Muscle layer of colon (tissue), 2 donors: ENCODE measurements around the gene LMOD2.

ENCODE experiments used
- H3K27ac ChIP-seq: one replicate; pipeline ENCODE4 v1.7.0; 2013; ENCODE audit warnings: low read depth, mild to moderate bottlenecking, low read length, moderate library complexity
- H3K27me3 ChIP-seq, 2 donors: one replicate each; pipeline ENCODE4 v1.7.0; 2013; ENCODE audit warnings: low read length in 2 of 2, mild to moderate bottlenecking in 2 of 2; ENCODE audit not compliant: insufficient read depth in 2 of 2, control insufficient read depth in 1 of 2
- H3K36me3 ChIP-seq: one replicate; pipeline ENCODE4 v1.7.0; 2013; ENCODE audit warnings: mild to moderate bottlenecking, low read length; ENCODE audit not compliant: insufficient read depth
- H3K4me1 ChIP-seq: one replicate; pipeline ENCODE4 v1.7.0; 2013; ENCODE audit warnings: mild to moderate bottlenecking, low read length; ENCODE audit not compliant: insufficient read depth
- H3K4me3 ChIP-seq, 2 donors: one replicate each; pipeline ENCODE4 v1.7.0; 2013; ENCODE audit warnings: low read length in 2 of 2, low read depth in 1 of 2, mild to moderate bottlenecking in 1 of 2, moderate library complexity in 1 of 2
- H3K9ac ChIP-seq: one replicate; pipeline ENCODE4 v1.7.0; 2013; ENCODE audit warnings: low read length
- H3K9me3 ChIP-seq: one replicate; pipeline ENCODE4 v1.7.0; 2013; ENCODE audit warnings: mild to moderate bottlenecking, low read length
- donor health status: abdominal sarcoma.
- donor health status: Adenocarcinoma of cecum.

The LMOD2 gene

GRCh38 chr7:123674399-123675180 is 18.9 kb downstream of the LMOD2 start:
- no peak overlapping the region for H3K27ac ChIP-seq
- H3K9me3 ChIP-seq = no peaks in the 10 kb centered on the region
- H3K9ac ChIP-seq = no peak overlapping the region
- H3K27me3 ChIP-seq = no peaks in the 10 kb centered on the region
- H3K4me3 ChIP-seq = no peak overlapping the region
- H3K36me3 ChIP-seq = peaks cover 6% of the 10 kb centered on the region
- peaks cover 18% of the 10 kb centered on the region for H3K4me1 ChIP-seq

GRCh38 chr7:123675181-123675473 is 19.5 kb downstream of the LMOD2 start:
- Histone ChIP-seq H3K36me3 (peaks cover 6% of the 10 kb centered on the region), H3K27ac (no peak overlapping the region), H3K4me1 (peaks cover 18% of the 10 kb centered on the region), H3K27me3 (no peaks in the 10 kb centered on the region), H3K9me3 (no peaks in the 10 kb centered on the region), H3K9ac (no peak overlapping the region), H3K4me3 (no peak overlapping the region)

- H3K4me1 ChIP-seq = peaks cover 18% of the 10 kb centered on the region
Measured at GRCh38 chr7:123677061-123677715, 21.5 kb downstream of the LMOD2 start.

GRCh38 chr7:123679614-123680013 is 23.9 kb downstream of the LMOD2 start:
- Histone ChIP-seq H3K9ac (no peak overlapping the region), H3K27ac (no peak overlapping the region), H3K27me3 (no peaks in the 10 kb centered on the region), H3K4me3 (no peak overlapping the region), H3K9me3 (no peaks in the 10 kb centered on the region), H3K4me1 (peaks cover 16% of the 10 kb centered on the region), H3K36me3 (peaks cover 14% of the 10 kb centered on the region)

More at GRCh38 chr7:123677061-123677715, 21.5 kb downstream of the LMOD2 start:
- peaks cover 6% of the 10 kb centered on the region for H3K36me3 ChIP-seq
- H3K9ac ChIP-seq = no peak overlapping the region
- H3K9me3 ChIP-seq = no peaks in the 10 kb centered on the region
- H3K27ac ChIP-seq = no peak overlapping the region
- no peaks in the 10 kb centered on the region for H3K27me3 ChIP-seq
- H3K4me3 ChIP-seq = no peak overlapping the region

GRCh38 chr7:123680580-123680979 is 24.9 kb downstream of the LMOD2 start:
- Histone ChIP-seq H3K4me3 (no peak overlapping the region), H3K27me3 (no peaks in the 10 kb centered on the region), H3K9ac (no peak overlapping the region), H3K9me3 (no peaks in the 10 kb centered on the region), H3K4me1 (peaks cover 8% of the 10 kb centered on the region), H3K27ac (no peak overlapping the region), H3K36me3 (peaks cover 14% of the 10 kb centered on the region)

- peaks cover 14% of the 10 kb centered on the region for H3K36me3 ChIP-seq
- H3K9me3 ChIP-seq = no peaks in the 10 kb centered on the region
- H3K4me1 ChIP-seq = peaks cover 3% of the 10 kb centered on the region
- no peak overlapping the region for H3K4me3 ChIP-seq
- no peaks in the 10 kb centered on the region for H3K27me3 ChIP-seq
- no peak overlapping the region for H3K27ac ChIP-seq
- no peak overlapping the region for H3K9ac ChIP-seq
Measured at GRCh38 chr7:123681561-123681960, 25.9 kb downstream of the LMOD2 start.

GRCh38 chr7:123682690-123683089 is 27.0 kb downstream of the LMOD2 start:
- H3K27ac ChIP-seq = no peak overlapping the region
- H3K9ac ChIP-seq = no peak overlapping the region
- H3K27me3 ChIP-seq = no peaks in the 10 kb centered on the region
- H3K4me3 ChIP-seq = no peak overlapping the region
- H3K9me3 ChIP-seq = no peaks in the 10 kb centered on the region
- H3K36me3 ChIP-seq = peaks cover 14% of the 10 kb centered on the region
- no peaks in the 10 kb centered on the region for H3K4me1 ChIP-seq

GRCh38 chr7:123687161-123687560 is 31.5 kb downstream of the LMOD2 start:
- H3K36me3 ChIP-seq = peaks cover 28% of the 10 kb centered on the region

GRCh38 chr7:123687727-123688126 is 32.1 kb downstream of the LMOD2 start:
- Histone ChIP-seq H3K36me3 (peaks cover 34% of the 10 kb centered on the region), H3K9ac (no peak overlapping the region), H3K27ac (no peak overlapping the region), H3K27me3 (no peaks in the 10 kb centered on the region), H3K9me3 (no peaks in the 10 kb centered on the region), H3K4me1 (no peaks in the 10 kb centered on the region), H3K4me3 (no peak overlapping the region)

More at GRCh38 chr7:123687161-123687560, 31.5 kb downstream of the LMOD2 start:
- Histone ChIP-seq H3K27me3 (no peaks in the 10 kb centered on the region), H3K9ac (no peak overlapping the region), H3K27ac (no peak overlapping the region), H3K9me3 (no peaks in the 10 kb centered on the region), H3K4me3 (no peak overlapping the region), H3K4me1 (no peaks in the 10 kb centered on the region)

- H3K4me1 ChIP-seq = no peaks in the 10 kb centered on the region
- H3K9me3 ChIP-seq = no peaks in the 10 kb centered on the region
- no peak overlapping the region for H3K27ac ChIP-seq
- no peaks in the 10 kb centered on the region for H3K27me3 ChIP-seq
- H3K9ac ChIP-seq = no peak overlapping the region
- no peak overlapping the region for H3K4me3 ChIP-seq
- H3K36me3 ChIP-seq = peaks cover 31% of the 10 kb centered on the region
Measured at GRCh38 chr7:123689250-123689649, 33.6 kb downstream of the LMOD2 start.

GRCh38 chr7:123690550-123690949 is 34.9 kb downstream of the LMOD2 start:
- Histone ChIP-seq H3K27me3 (no peaks in the 10 kb centered on the region), H3K4me1 (no peaks in the 10 kb centered on the region), H3K9me3 (no peaks in the 10 kb centered on the region), H3K36me3 (peaks cover 31% of the 10 kb centered on the region), H3K27ac (no peak overlapping the region), H3K4me3 (no peak overlapping the region), H3K9ac (no peak overlapping the region)

GRCh38 chr7:123692471-123692877 is 36.8 kb downstream of the LMOD2 start:
- no peak overlapping the region for H3K4me3 ChIP-seq
- H3K27ac ChIP-seq = no peak overlapping the region
- no peaks in the 10 kb centered on the region for H3K9me3 ChIP-seq
- no peaks in the 10 kb centered on the region for H3K4me1 ChIP-seq
- peaks cover 31% of the 10 kb centered on the region for H3K36me3 ChIP-seq
- no peak overlapping the region for H3K9ac ChIP-seq
- no peaks in the 10 kb centered on the region for H3K27me3 ChIP-seq
